K562 treated with DMSO at 1 percent for 24 hours (cell line): Measurements from ENCODE around the gene NUMBL. TPM values are rescaled to one million over a fixed set of nuclear protein-coding genes. Genes with fewer than 3 reads are reported as not detected.

Experiments
- total RNA-seq: library from RNA; unstranded; fragments of 300-600 nt; gene quantifications from 2 replicates; pipeline ENCODE4 v1.2.3, GENCODE V29; 2022; ENCODE audit warnings: low read depth; ENCODE audit not compliant: insufficient read depth

Gene NUMBL
- 25.7 and 32.9 TPM in 2 replicates for total RNA-seq

DNA sequence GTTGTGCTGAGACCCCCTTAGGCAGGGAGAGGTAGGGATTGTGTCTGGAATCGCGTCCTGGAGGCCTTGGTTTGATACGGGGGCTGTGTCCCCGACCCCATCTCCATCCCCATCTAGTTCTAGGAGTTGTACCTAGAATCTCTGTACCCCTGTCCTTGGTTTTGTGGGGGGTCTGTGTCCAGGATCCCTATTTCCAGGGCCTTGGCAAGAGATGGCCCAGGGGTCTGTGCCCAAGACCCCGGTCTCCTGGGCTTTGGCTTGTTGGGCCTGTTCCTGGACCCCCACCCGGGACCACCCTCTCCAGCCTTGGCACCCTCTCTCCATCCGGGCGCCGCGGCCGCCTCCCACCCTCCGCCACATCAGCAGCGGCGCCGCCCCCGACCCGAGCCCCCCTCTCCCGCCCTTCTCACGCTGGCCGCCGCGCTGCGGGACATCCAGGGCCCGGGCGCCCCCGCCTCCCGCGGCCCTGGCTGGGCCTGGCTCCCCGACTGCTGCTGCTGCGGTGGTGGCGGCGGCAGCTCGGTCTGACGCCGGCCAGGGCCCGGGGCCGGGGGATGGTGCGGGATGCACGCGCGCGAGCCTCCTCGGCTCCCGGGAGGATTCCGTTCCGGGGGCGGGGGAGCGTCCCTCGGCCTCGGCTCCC lies at the start of gene NUMBL:
TSS of gene NUMBL (minus strand) at position 602 of the 643 bp plus-strand sequence. CDS start at position 434, 168 bp downstream.

DNA sequence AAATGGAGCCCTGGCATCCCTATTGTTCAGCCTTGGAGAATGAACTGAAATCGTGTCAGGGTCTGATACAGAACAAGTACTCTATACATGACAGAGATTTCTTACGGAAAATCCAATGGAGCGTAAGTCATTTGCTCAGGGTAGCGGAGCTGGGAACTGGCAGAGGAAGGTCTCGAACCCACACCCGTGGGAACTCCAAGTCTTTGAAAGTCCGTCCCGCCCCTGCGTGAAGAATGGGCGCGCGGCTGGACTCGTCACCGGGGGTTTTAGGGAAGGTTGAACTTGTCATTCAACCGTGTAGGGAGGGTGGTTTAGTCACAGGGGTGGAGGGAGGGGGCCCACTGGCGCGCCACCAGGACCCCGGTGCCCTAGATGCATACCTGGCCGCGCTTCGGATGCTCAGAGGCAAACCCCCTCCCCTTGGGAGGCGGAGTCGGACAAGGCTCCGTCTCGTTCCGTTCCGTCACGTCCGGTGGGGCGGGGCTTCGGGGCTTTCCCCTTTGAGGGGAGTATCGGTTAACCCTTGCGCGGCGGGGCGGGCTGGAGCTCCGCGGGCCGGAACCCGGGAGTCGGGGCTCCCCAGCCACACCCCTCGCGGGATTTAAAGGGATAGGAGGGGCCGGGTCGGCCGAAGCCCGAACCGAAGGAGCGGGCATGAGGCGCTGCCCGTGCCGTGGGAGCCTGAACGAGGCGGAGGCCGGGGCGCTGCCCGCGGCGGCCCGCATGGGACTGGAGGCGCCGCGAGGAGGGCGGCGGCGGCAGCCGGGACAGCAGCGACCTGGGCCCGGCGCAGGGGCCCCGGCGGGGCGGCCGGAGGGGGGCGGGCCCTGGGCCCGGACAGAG lies 26.3 kb upstream of the NUMBL start, which contains the start of the genes COQ8B and ITPKC:
TSS of gene COQ8B (minus strand) at position 405 of the 843 bp plus-strand sequence. CDS start 2,254 bp downstream, outside the sequence.
TSS of gene ITPKC (plus strand) at position 631 of the 843 bp plus-strand sequence. CDS start at position 655, 24 bp downstream.

Other genes starting within 250 kb of the NUMBL start
- 33.7 and 34.9 TPM in 2 replicates for gene SERTAD3, start 246.3 kb downstream of the NUMBL start, total RNA-seq
- 834 and 1,005 TPM in 2 replicates for gene BLVRB, start 224.9 kb downstream of the NUMBL start, total RNA-seq
- 3.8 and 4.5 TPM in 2 replicates for gene SPTBN4, start 223.7 kb downstream of the NUMBL start, total RNA-seq
- gene SHKBP1, start 113.8 kb downstream of the NUMBL start, total RNA-seq, result 124 and 131 TPM in 2 replicates
- 251 and 283 TPM in 2 replicates for gene LTBP4, start 89.3 kb downstream of the NUMBL start, total RNA-seq
- 36.8 and 37.2 TPM in 2 replicates for gene COQ8B, start 26.2 kb upstream of the NUMBL start, total RNA-seq
- gene ITPKC, start 26.5 kb upstream of the NUMBL start, total RNA-seq, result 15.2 and 17.1 TPM in 2 replicates
- gene ACTMAP, start 59.8 kb upstream of the NUMBL start, total RNA-seq, result 19.6 and 19.7 TPM in 2 replicates
- gene SNRPA, start 60.6 kb upstream of the NUMBL start, total RNA-seq, result 86.7 and 91.4 TPM in 2 replicates
- gene MIA, start 84.9 kb upstream of the NUMBL start, total RNA-seq, result not detected in 2 replicates
- gene RAB4B, start 87.6 kb upstream of the NUMBL start, total RNA-seq, result 57.1 and 59.4 TPM in 2 replicates
- 124 and 143 TPM in 2 replicates for gene EGLN2, start 108.5 kb upstream of the NUMBL start, total RNA-seq
- not detected in 2 replicates for gene CYP2A6, start 159.8 kb upstream of the NUMBL start, total RNA-seq
- gene CYP2A7, start 191.6 kb upstream of the NUMBL start, total RNA-seq, result not detected in 2 replicates